ENCODE data around the gene NOD2. TPM values are rescaled to one million over a fixed set of nuclear protein-coding genes. Genes with fewer than 3 reads are reported as not detected.

NOD2 gene
- total RNA-seq, 1 donor from 2014 or later = 0.52 TPM

GRCh38 chr16:50704245-50704644 lies 10.8 kb downstream of the NOD2 start:
- Histone ChIP-seq H3K9me3 (replicated peaks) (peaks cover 24% of the 10 kb centered on the region), H3K27me3 (ENCODE audit: low read depth) (no peaks in the 10 kb centered on the region), H3K4me3 (no peak overlapping the region), H3K27ac (replicated peaks) (no peak overlapping the region), H3K4me1 (peaks cover 15% of the 10 kb centered on the region), H3K36me3 (peaks cover 5% of the 10 kb centered on the region)
- no peak for DNase-seq
- intact Hi-C loops (cut with micrococcal nuclease) = no loop called here
- TF ChIP-seq CTCF (IDR thresholded peaks at IDR 0.05; ENCODE audit: borderline replicate concordance) = no peak

GRCh38 chr16:50705436-50706110 lies 12.2 kb downstream of the NOD2 start:
- no peaks in the 10 kb centered on the region for H3K27me3 ChIP-seq (ENCODE audit: low read depth)
- H3K36me3 ChIP-seq = peaks cover 5% of the 10 kb centered on the region
- no peak for DNase-seq
- no peak overlapping the region for H3K4me3 ChIP-seq
- intact Hi-C loops (cut with micrococcal nuclease) = no loop called here
- no peak for TF ChIP-seq CTCF (IDR thresholded peaks at IDR 0.05; ENCODE audit: borderline replicate concordance)
- peaks cover 6% of the 10 kb centered on the region for H3K4me1 ChIP-seq
- H3K9me3 ChIP-seq (replicated peaks) = peaks cover 24% of the 10 kb centered on the region
- no peak overlapping the region for H3K27ac ChIP-seq (replicated peaks)

- Histone ChIP-seq H3K4me3 (no peak overlapping the region), H3K9me3 (replicated peaks) (peaks cover 24% of the 10 kb centered on the region), H3K36me3 (peaks cover 5% of the 10 kb centered on the region), H3K27me3 (ENCODE audit: low read depth) (no peaks in the 10 kb centered on the region), H3K4me1 (peaks cover 5% of the 10 kb centered on the region), H3K27ac (replicated peaks) (no peak overlapping the region)
- no peak for TF ChIP-seq CTCF (IDR thresholded peaks at IDR 0.05; ENCODE audit: borderline replicate concordance)
- intact Hi-C loops (cut with micrococcal nuclease) = no loop called here
- DNase-seq = no peak
Observed at GRCh38 chr16:50706250-50706649, 12.8 kb downstream of the NOD2 start.

GRCh38 chr16:50708373-50709060 lies 15.1 kb downstream of the NOD2 start:
- H3K36me3 ChIP-seq = peaks cover 5% of the 10 kb centered on the region
- no peak for TF ChIP-seq CTCF (IDR thresholded peaks at IDR 0.05; ENCODE audit: borderline replicate concordance)
- peaks cover 15% of the 10 kb centered on the region for H3K4me1 ChIP-seq
- no peaks in the 10 kb centered on the region for H3K27me3 ChIP-seq (ENCODE audit: low read depth)
- peaks cover 20% of the 10 kb centered on the region for H3K9me3 ChIP-seq (replicated peaks)
- H3K4me3 ChIP-seq = no peak overlapping the region
- intact Hi-C loops (cut with micrococcal nuclease) = no loop called here
- peak overlapping the region; percentile 25 for H3K27ac ChIP-seq (replicated peaks)
- DNase-seq = no peak

- DNase-seq = no peak
- TF ChIP-seq CTCF (IDR thresholded peaks at IDR 0.05; ENCODE audit: borderline replicate concordance) = no peak
- Histone ChIP-seq H3K4me3 (no peak overlapping the region), H3K27me3 (ENCODE audit: low read depth) (no peaks in the 10 kb centered on the region), H3K27ac (replicated peaks) (peak overlapping the region; percentile 25), H3K36me3 (peaks cover under 1% of the 10 kb centered on the region), H3K9me3 (replicated peaks) (peaks cover 14% of the 10 kb centered on the region), H3K4me1 (peaks cover 15% of the 10 kb centered on the region)
- intact Hi-C loops (cut with micrococcal nuclease) = no loop called here
Observed at GRCh38 chr16:50709061-50709684, 15.8 kb downstream of the NOD2 start.
